ENCODE measurements around the gene PPIL6. TPM values are rescaled to one million over a fixed set of nuclear protein-coding genes. Genes with fewer than 3 reads are reported as not detected.

PPIL6 gene
- polyA plus RNA-seq, 2 of the 4 experiments (the other 2 are of a cell fraction), result 1.6 to 5.0 TPM

GRCh38 chr6:109372130-109372529, 68.3 kb downstream of the PPIL6 start:
- no peak for DNase-seq (ENCODE audit: low read depth in 1 of 2, low spot score in 1 of 2)
- Histone ChIP-seq H3K9me3 (no peaks in the 10 kb centered on the region), H3K4me2 (no peak overlapping the region), H3K27ac (no peak overlapping the region), H3K4me3 (no peak overlapping the region), H3K4me1 (peaks cover 15% of the 10 kb centered on the region; the same call in 2 of the 3 replicates)
- POLR2A ChIA-PET, result interaction anchor here (0.8 kb wide), 1 partner anchor 10 kb away, joined by 3 read pairs; the partner anchor contains the start of gene CD164
- CTCF ChIA-PET, result no interaction called here
- no peak for ATAC-seq
- WGBS (ENCODE audit: missing lambda C conversion rate), result 91% methylated on average over 2 of the region's 2 CpGs
- TF ChIP-seq TFCP2L1 (CRISPR knock-in tag; IDR thresholded peaks at IDR 0.05) (no peak), RAD21 (conservative IDR thresholded peaks at IDR 0.05 in 1 of 2, IDR thresholded peaks at IDR 0.05 in 1 of 2) (no peak), PBX3 (IDR thresholded peaks at IDR 0.05) (no peak), KDM1A (IDR thresholded peaks at IDR 0.05; ENCODE audit: low read depth) (no peak), BCL3 (IDR thresholded peaks at IDR 0.05) (no peak), MYC (IDR thresholded peaks at IDR 0.05; ENCODE audit: borderline replicate concordance, low read length) (no peak)
- no peak for FAIRE-seq

GRCh38 chr6:109370792-109371191, 69.6 kb downstream of the PPIL6 start:
- no peak for DNase-seq (ENCODE audit: low read depth in 1 of 2, low spot score in 1 of 2)
- Histone ChIP-seq H3K4me2 (no peak overlapping the region), H3K27ac (no peak overlapping the region), H3K4me3 (no peak overlapping the region), H3K4me1 (peaks cover 15% of the 10 kb centered on the region; the same call in 2 of the 3 replicates), H3K9me3 (no peaks in the 10 kb centered on the region)
- FAIRE-seq, result no peak
- WGBS (ENCODE audit: missing lambda C conversion rate), result 88% methylated on average over 3 of the region's 3 CpGs
- ChIA-PET POLR2A (no interaction called here), CTCF (interaction anchor here (1.1 kb wide), 1 partner anchor 183 kb away, joined by 6 read pairs; no protein-coding TSS in a partner anchor)
- TF ChIP-seq RCOR1 (IDR thresholded peaks at IDR 0.05; ENCODE audit: low read depth, low read length) (no peak), FOSL2 (IDR thresholded peaks at IDR 0.05) (no peak), FOSL2 (CRISPR knock-in tag; IDR thresholded peaks at IDR 0.05) (no peak), BHLHE40 (IDR thresholded peaks at IDR 0.05; ENCODE audit: low read depth, low read length) (no peak), HDAC2 (IDR thresholded peaks at IDR 0.05) (no peak), POLR2A (IDR thresholded peaks at IDR 0.05; ENCODE audit: low read length) (no peak), MAZ (IDR thresholded peaks at IDR 0.05; ENCODE audit: borderline replicate concordance, low read depth, low read length) (no peak), CHD2 (IDR thresholded peaks at IDR 0.05; ENCODE audit: low read length, partially characterized antibody) (no peak), CBX8 (IDR thresholded peaks at IDR 0.05) (no peak), RARB (CRISPR knock-in tag; IDR thresholded peaks at IDR 0.05) (no peak), FOSB (CRISPR knock-in tag; IDR thresholded peaks at IDR 0.05) (no peak), MAFK (IDR thresholded peaks at IDR 0.05; ENCODE audit: partially characterized antibody) (no peak), POLR2AphosphoS2 (conservative IDR thresholded peaks at IDR 0.05; ENCODE audit: low read length) (no peak), CEBPB (IDR thresholded peaks at IDR 0.05) (no peak), BCL3 (IDR thresholded peaks at IDR 0.05) (no peak), RNF2 (IDR thresholded peaks at IDR 0.05; ENCODE audit: borderline replicate concordance, low read depth) (no peak), HOXB5 (CRISPR knock-in tag; IDR thresholded peaks at IDR 0.05) (no peak), NFE2L2 (conservative IDR thresholded peaks at IDR 0.05; ENCODE audit: low read length) (no peak)
- no peak for ATAC-seq

GRCh38 chr6:109370336-109370735, 70.1 kb downstream of the PPIL6 start:
- Histone ChIP-seq H3K27ac (no peak overlapping the region), H3K4me2 (no peak overlapping the region), H3K4me1 (peaks cover 15% of the 10 kb centered on the region; the same call in 2 of the 3 replicates), H3K9me3 (no peaks in the 10 kb centered on the region), H3K4me3 (no peak overlapping the region)
- 83% methylated on average over 1 of the region's 1 CpG for WGBS (ENCODE audit: missing lambda C conversion rate)
- ChIA-PET POLR2A (no interaction called here), CTCF (interaction anchor here (1.0 to 1.1 kb wide), 2 partner anchors 15 to 182 kb away, joined by 3 to 6 read pairs; no protein-coding TSS in a partner anchor)
- FAIRE-seq (no peak), DNase-seq (ENCODE audit: low read depth in 1 of 2, low spot score in 1 of 2) (no peak), ATAC-seq (no peak)
- TF ChIP-seq ZC3H11A (IDR thresholded peaks at IDR 0.05), result no peak
- TF ChIP-seq HMGXB4 (CRISPR knock-in tag; IDR thresholded peaks at IDR 0.05; ENCODE audit: borderline replicate concordance), result no peak
- no peak for TF ChIP-seq SREBF2 (IDR thresholded peaks at IDR 0.05)
- TF ChIP-seq CHD2 (IDR thresholded peaks at IDR 0.05; ENCODE audit: low read length, partially characterized antibody), result no peak
- TF ChIP-seq REST (IDR thresholded peaks at IDR 0.05), result no peak
- TF ChIP-seq RFX5 (IDR thresholded peaks at IDR 0.05), result no peak
- no peak for TF ChIP-seq RNF2 (IDR thresholded peaks at IDR 0.05; ENCODE audit: borderline replicate concordance, low read depth)
- no peak for TF ChIP-seq FOSB (CRISPR knock-in tag; IDR thresholded peaks at IDR 0.05)

Measured in A549 (cell line).